ENCODE data around the gene RAP1GAP. TPM values are rescaled to one million over a fixed set of nuclear protein-coding genes. Genes with fewer than 3 reads are reported as not detected.

RAP1GAP gene
- total and polyA plus RNA-seq, 7 donors, result 0.04 to 0.57 (median 0.21) TPM; not detected in 2

- peaks cover 0 to 9% (median 0%) of the 10 kb centered on the region in 3 donors for H3K27me3 ChIP-seq (ENCODE audit: insufficient read depth in 3 of 3, low read length in 2 of 3)
- no peak overlapping the region for H3K4me3 ChIP-seq
- ATAC-seq, result no peak
- no peaks in the 10 kb centered on the region for H3K9me3 ChIP-seq
- H3K27ac ChIP-seq, result no peak overlapping the region
- DNase-seq, result no peak
- intact Hi-C loops (cut with DNase I), result no loop called here
- H3K36me3 ChIP-seq (ENCODE audit: insufficient read depth in 1 of 2, low read depth in 1 of 2), result no peaks in the 10 kb centered on the region
- TF ChIP-seq CTCF (IDR thresholded peaks at IDR 0.05), result no peak
- peaks cover 5% of the 10 kb centered on the region for H3K4me1 ChIP-seq
- WGBS, 3 donors, result 81 to 94% (median 83%) methylated on average over 2 of the region's 2 CpGs
Observed at GRCh38 chr1:21641076-21641475, 28.1 kb downstream of the RAP1GAP start.

GRCh38 chr1:21640653-21641052 lies 28.5 kb downstream of the RAP1GAP start:
- H3K36me3 ChIP-seq (ENCODE audit: insufficient read depth in 1 of 2, low read depth in 1 of 2), result no peaks in the 10 kb centered on the region
- intact Hi-C loops (cut with DNase I), result no loop called here
- no peaks in the 10 kb centered on the region for H3K9me3 ChIP-seq
- H3K27ac ChIP-seq, result no peak overlapping the region
- 89 to 92% (median 91%) methylated on average over 6 of the region's 6 CpGs for WGBS, 3 donors
- no peak overlapping the region for H3K4me3 ChIP-seq
- TF ChIP-seq CTCF (IDR thresholded peaks at IDR 0.05), result no peak
- peaks cover 0 to 5% (median 0%) of the 10 kb centered on the region in 3 donors for H3K27me3 ChIP-seq (ENCODE audit: insufficient read depth in 3 of 3, low read length in 2 of 3)
- DNase-seq, result no peak
- no peak for ATAC-seq
- H3K4me1 ChIP-seq, result peaks cover 5% of the 10 kb centered on the region

GRCh38 chr1:21639594-21640041 lies 29.5 kb downstream of the RAP1GAP start:
- no peaks in the 10 kb centered on the region for H3K9me3 ChIP-seq
- H3K4me3 ChIP-seq, result no peak overlapping the region
- no peak overlapping the region for H3K27ac ChIP-seq
- H3K4me1 ChIP-seq, result peaks cover 5% of the 10 kb centered on the region
- DNase-seq (no peak), ATAC-seq (no peak)
- intact Hi-C loops (cut with DNase I), result no loop called here
- no peaks in the 10 kb centered on the region for H3K36me3 ChIP-seq (ENCODE audit: insufficient read depth in 1 of 2, low read depth in 1 of 2)
- WGBS, 3 donors, result 45 to 48% (median 47%) methylated on average over 23 to 24 of the region's 24 CpGs
- H3K27me3 ChIP-seq (ENCODE audit: insufficient read depth in 3 of 3, low read length in 2 of 3), result peaks cover 0 to 7% (median 0%) of the 10 kb centered on the region in 3 donors
- TF ChIP-seq CTCF (IDR thresholded peaks at IDR 0.05), result no peak

GRCh38 chr1:21638531-21639341 lies 30.4 kb downstream of the RAP1GAP start:
- no peaks in the 10 kb centered on the region for H3K9me3 ChIP-seq
- peak; percentile 87 to 91 (median 90) for ATAC-seq
- peaks cover 5% of the 10 kb centered on the region for H3K4me1 ChIP-seq
- H3K27ac ChIP-seq, result no peak overlapping the region
- no peak for TF ChIP-seq CTCF (IDR thresholded peaks at IDR 0.05)
- H3K27me3 ChIP-seq (ENCODE audit: insufficient read depth in 3 of 3, low read length in 2 of 3), result peaks cover 0 to 7% (median 0%) of the 10 kb centered on the region in 3 donors
- intact Hi-C loops (cut with DNase I), result no loop called here
- 24 to 34% (median 27%) methylated on average over 10 of the region's 10 CpGs for WGBS, 3 donors
- H3K36me3 ChIP-seq (ENCODE audit: insufficient read depth in 1 of 2, low read depth in 1 of 2), result no peaks in the 10 kb centered on the region
- H3K4me3 ChIP-seq, result no peak overlapping the region
- peak in 1 of 2 donors; percentile 44 for DNase-seq

Measured in psoas muscle (tissue), 8 donors.